Stimulated activated CD4-positive, alpha-beta T cell treated with anti-CD3 and anti-CD28 coated beads, Interleukin-1b, Interleukin-23, amount 100 ng/mL, for 24 hours (primary cell): ENCODE results near the gene CCL2.
"Not testable (repeated sequence)": the region's sequence is repeated elsewhere in the genome, so short reads cannot be mapped to it uniquely, and the experiment has no call there.

Experiments used
- DNase-seq, 4 experiments: peaks; one replicate each; pipeline ENCODE4 v3.0.0-alpha.2; 2020; ENCODE audit warnings: low read depth in 4 of 4, low spot score in 1 of 4

CCL2 gene

DNA sequence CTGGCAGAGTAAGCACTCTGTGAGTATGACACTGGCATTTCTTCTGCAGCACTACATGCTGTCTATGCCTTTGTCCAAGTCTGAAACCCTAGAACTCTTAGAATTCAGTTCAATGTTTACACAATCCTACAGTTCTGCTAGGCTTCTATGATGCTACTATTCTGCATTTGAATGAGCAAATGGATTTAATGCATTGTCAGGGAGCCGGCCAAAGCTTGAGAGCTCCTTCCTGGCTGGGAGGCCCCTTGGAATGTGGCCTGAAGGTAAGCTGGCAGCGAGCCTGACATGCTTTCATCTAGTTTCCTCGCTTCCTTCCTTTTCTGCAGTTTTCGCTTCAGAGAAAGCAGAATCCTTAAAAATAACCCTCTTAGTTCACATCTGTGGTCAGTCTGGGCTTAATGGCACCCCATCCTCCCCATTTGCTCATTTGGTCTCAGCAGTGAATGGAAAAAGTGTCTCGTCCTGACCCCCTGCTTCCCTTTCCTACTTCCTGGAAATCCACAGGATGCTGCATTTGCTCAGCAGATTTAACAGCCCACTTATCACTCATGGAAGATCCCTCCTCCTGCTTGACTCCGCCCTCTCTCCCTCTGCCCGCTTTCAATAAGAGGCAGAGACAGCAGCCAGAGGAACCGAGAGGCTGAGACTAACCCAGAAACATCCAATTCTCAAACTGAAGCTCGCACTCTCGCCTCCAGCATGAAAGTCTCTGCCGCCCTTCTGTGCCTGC lies at the start of gene CCL2:
TSS of gene CCL2 (plus strand) at position 635 of the 730 bp plus-strand sequence. CDS start at position 700, 65 bp downstream.
- no peak for DNase-seq

DNA sequence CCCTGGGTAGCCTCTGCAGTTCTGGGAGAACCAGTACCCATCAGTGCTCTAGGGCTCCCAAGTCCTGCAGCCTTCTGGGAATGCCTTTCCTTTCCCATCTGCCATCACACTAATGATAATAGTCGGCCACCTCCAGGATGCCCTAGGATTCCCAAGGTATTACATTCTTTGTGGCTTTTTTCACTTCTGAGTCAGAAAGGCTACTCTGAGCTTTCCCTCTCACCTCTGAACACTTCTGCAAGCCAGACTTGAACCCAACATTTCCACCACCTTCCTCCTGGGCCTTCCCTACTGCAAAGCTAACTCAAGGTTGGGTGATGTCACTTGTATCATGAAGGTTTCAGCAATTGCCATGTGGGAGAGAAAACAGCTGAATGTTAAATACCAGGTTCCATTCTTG lies 49.7 kb upstream of the CCL2 start:
- DNase-seq, result no peak

GRCh38 chr17:34206569-34206968 lies 48.5 kb upstream of the CCL2 start:
- DNase-seq, result no peak

GRCh38 chr17:34207572-34207971 lies 47.5 kb upstream of the CCL2 start:
- DNase-seq, result no peak

DNA sequence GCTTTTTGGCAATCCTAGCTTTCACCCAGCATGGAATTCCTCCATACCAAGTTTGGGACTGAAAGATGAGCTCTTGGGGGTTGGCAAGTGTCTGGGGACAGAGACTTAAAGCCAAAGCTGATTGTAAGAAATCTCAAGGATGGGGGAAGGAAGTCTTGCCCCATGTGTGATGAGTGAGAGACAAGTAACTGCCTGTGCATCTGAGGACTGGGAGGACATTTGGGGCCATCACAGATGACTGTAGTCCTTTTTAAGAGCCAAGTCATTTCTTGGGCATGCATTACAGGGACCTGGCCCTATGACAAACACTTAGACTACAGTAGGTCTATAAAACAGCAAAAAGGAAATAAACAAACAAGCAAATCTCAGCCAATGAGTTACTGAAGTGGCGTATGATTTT lies 36.3 kb upstream of the CCL2 start:
- no peak for DNase-seq

DNA sequence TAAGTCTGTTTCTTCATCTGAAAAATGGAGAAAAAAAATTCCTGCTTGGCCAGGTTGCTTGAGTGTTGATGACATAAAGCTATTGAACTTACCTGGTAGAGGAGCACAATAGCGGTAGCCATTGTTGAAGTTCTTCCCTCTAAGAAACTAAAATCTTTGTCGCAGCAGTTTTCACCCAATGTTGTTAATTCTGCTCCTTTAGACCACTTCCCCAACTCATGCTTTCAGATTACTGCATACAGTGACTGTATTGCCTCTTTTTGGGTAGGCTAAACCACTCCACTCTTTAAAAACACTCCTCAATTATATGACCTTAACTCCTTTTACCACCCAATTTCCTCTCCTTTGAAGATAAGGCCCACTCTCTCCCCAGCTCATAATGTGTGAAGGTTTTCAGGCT lies 35.7 kb upstream of the CCL2 start:
- DNase-seq, result no peak

DNA sequence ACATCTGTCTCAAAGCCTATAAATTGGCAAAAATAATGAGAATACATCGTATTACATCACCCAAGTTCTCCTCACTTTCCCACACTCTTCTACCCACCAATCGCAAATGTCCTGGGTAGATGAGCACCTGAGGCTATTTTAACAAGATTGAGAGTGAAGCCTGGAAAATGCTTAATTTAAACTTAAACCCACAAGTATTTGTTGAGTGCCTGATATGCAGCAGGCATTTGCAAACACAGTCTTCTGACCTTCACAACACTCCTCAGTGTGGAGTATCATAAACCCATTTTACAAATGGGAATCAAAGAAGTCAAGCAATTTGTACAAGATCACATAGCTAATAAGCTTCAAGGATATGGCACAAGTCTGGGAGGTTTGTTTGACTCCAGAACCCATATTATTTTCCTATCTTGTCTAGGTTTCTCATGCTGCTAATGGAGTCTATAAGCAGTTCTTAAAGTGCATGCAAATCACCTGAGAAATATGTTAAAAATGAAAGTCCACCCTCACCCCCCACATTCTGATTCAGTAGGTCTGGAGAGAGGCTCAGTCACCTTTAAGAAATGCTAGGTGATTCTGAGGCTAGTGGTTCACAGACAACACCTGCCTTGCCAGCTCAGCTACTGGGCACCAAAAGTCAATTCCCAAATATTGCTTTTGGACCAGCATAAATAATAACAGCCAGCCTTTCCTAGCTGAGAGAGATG lies 34.9 kb upstream of the CCL2 start:
- DNase-seq, result no peak

DNA sequence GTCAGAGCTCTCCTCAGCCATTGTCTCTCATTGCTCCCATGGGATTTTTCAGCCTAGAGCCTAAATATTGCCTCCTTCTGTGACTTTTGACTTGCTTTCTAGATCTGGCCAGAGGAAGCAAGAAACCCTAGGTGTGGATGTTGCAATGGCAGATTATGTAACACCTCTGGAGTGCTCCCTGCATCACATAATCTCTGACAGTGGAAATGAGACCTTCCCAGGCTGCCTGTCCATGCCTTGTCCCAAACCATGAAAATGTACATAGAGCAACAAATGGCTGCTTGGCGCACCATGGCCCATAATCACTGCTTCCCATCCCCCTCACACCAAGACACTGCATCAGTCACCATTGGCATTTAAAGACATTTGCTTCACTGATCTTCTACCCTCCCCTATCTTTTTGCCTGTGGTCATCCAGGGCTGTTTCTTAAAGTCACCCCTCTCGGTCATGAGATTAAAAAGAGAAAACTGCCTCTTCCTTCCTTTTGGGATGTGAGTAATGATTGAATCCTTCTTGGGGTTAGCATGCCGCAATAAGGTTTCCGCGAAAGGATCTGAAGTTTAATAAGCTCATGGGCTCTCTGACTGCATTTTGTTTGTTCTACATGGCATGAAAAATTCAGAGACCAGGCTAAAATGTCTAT lies 34.2 kb upstream of the CCL2 start:
- no peak for DNase-seq

- DNase-seq, result no peak
These were observed 33.7 kb upstream of the CCL2 start for GRCh38 chr17:34221411-34221810.

DNA sequence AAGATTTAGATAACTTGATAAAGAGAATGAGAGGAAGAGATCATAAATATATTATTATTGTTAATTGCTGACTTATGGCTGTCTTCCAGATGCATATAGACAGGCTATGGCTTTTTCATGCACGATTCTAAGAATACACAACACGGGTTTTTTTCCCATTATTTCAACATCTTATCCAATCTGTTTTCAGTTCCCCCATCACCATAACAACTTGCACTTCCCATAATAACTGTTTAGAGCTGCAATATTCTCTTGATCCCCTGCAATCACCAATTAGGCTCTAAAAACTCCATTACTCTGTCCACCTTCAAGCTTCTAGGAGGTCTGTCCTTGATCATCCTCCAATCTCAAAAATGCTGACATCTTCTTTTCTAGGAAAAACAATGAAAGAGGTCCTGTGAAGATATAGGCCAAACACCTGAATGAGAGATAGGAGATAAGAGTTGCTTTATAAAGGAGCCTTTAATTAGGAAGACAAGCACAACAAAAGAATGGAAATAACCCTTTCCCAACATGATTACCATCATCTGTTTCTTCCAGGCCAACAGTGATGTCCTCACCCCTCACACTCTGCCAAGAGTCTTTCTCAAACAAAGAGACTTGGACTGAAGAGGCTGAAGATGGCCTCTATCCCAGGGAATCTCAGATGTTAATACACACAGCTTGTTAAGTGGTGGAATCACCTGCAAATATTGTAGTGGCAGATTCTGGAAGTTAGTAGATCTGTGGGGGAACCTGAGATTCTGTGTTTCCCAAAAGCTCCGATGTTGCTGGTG lies 32.2 kb upstream of the CCL2 start:
- no peak for DNase-seq

GRCh38 chr17:34225046-34225445 lies 30.0 kb upstream of the CCL2 start:
- DNase-seq, result no peak

GRCh38 chr17:34226011-34226743 lies 28.9 kb upstream of the CCL2 start:
- DNase-seq, result no peak

- DNase-seq, result no peak
These were observed 28.4 kb upstream of the CCL2 start for GRCh38 chr17:34226744-34227034.

DNA sequence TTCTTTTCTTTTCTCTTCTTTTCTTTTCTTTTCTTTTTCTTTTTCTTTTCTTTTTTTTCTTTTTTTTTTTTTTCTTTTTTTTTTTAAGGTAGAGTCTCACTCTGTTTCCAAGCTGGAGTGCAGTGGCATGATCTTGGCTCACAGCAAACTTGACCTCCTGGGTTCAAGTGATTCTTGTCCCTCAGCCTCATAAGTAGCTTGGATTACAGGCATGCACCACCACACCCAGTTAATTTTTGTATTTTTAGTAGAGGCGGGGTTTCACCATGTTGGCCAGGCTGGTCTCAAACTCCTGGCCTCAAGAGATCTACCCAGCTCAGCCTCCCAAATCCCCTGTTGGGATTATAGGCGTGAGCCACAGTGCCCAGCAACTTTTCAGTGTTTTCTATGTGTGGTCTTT lies 27.8 kb upstream of the CCL2 start:
- not testable (repeated sequence) for DNase-seq

DNA sequence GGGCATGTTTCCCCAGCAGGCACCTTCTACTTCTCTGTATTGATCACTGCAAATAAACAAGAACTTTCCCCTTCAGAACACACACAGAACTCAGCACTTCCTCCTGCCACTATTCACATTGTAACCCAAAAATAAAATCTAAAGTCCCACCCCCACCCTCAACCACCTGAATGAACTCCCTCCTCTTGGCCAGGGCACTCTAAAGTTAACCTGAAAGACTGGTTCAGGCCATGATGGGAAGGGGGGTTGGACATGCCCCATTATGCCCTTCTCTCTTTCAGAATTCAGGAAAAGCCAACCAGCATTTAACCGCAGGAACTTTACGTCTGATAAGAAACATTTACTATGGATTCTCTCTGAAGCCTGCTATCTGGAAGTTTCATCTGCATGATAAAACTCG lies 27.4 kb upstream of the CCL2 start:
- no peak for DNase-seq

- DNase-seq, result no peak
These were observed 26.3 kb upstream of the CCL2 start for GRCh38 chr17:34228781-34229180.

DNA sequence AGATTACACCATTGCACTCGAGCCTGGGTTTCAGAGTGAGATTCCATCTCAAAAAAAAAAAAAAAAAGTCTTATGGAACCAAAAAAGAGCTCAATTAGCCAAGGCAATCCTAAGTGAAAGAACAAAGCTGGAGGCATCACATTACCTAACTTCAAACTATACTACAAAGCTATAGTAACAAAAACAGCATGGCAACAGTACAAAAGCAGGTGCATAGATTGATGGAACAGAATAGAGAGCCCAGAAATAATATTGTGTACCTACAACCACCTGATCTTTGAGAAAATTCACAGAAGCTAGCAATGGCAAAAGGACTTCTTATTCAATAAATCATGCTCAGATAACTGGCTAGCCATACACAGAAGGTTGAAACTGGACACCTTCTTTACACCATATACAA lies 24.7 kb upstream of the CCL2 start:
- DNase-seq, result no peak

GRCh38 chr17:34234616-34235015 lies 20.5 kb upstream of the CCL2 start:
- DNase-seq, result no peak

DNA sequence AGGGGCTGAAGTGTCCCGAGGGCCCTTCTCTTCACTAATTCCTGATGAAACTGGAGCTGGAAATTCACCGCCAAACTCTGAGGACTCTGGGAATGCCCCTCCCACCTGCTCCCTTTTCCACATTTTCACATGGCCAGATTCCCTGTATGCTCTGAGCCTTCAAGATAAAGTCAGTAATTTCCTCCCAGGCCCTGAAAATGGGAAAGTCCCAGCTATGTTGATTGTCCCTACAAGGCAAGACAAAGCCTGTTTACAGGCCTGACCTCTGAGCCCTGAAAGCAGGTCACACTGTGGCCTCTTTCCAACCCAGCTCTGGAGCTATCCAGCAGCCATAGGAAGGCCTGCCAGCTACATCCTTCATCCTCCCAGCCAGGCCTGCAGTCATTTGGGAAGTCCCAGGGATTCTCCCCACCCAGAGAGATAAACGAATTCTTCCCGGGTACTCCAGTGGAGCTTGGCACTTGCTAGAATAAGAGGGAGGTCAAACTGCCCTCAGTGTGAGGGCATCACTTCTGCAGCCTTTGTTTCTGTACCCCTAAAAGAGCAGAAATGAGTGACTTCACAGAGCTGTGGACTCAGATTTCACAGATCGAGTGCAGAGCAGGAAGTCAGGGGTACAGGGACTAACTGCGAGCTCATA lies 19.6 kb upstream of the CCL2 start:
- no peak for DNase-seq

GRCh38 chr17:34236281-34236892 lies 18.7 kb upstream of the CCL2 start:
- DNase-seq, result no peak
